Panc1 (cell line): Measurements from ENCODE around the gene BRSK1. TPM values are rescaled to one million over a fixed set of nuclear protein-coding genes. Genes with fewer than 3 reads are reported as not detected.

Experiments
- ATAC-seq: fragments of 200-7000 bp; cut with Tn5 transposase; 2 replicates; pipeline ENCODE4 v1.9.1; 2020; ENCODE audit warnings: mild to moderate bottlenecking, moderate library complexity
- BruUV-seq: library from RNA; stranded (reverse); fragments of 400-500 nt; replicated peaks from 2 replicates; lab custom pipeline; 2021; lab: Mats Ljungman, UMichigan
- CTCF ChIA-PET: fragments of 300-600 bp; sonication (Branson Sonifier 250); formaldehyde crosslinking; loops from one replicate; lab custom pipeline; 2022; ENCODE audit warnings: antibody characterized with exemption; lab: Charles Lee
- POLR2A ChIA-PET: fragments of 300-600 bp; sonication (Branson Sonifier 250); formaldehyde crosslinking; loops from one replicate; lab custom pipeline; 2022; ENCODE audit warnings: antibody characterized with exemption; lab: Charles Lee
- DNase-seq: peaks from one replicate; pipeline ENCODE4 v3.0.0-alpha.2; 2010; ENCODE audit warnings: low read depth, low spot score
- H3K27ac ChIP-seq: 2 replicates; pipeline ENCODE4 v1.5.1; 2011; ENCODE audit warnings: mild to moderate bottlenecking, low read length, inconsistent platforms
- H3K27me3 ChIP-seq: fragments of 200-500 bp; sonication (Bioruptor generic); 2 replicates; pipeline ENCODE4 v1.6.0; 2014; ENCODE audit warnings: low read length, inconsistent platforms; ENCODE audit not compliant: control insufficient read depth, insufficient read depth
- H3K36me3 ChIP-seq: fragments of 200-500 bp; sonication (Bioruptor generic); 2 replicates; pipeline ENCODE4 v1.5.1; 2014; ENCODE audit warnings: inconsistent platforms, mild to moderate bottlenecking, low read length, moderate library complexity; ENCODE audit not compliant: control insufficient read depth, insufficient read depth
- H3K4me1 ChIP-seq: 2 replicates; pipeline ENCODE4 v1.5.1; 2011; ENCODE audit warnings: inconsistent platforms, mild to moderate bottlenecking, low read length, moderate library complexity; ENCODE audit not compliant: control insufficient read depth, insufficient read depth
- H3K4me3 ChIP-seq, 2 experiments: 2 replicates each; pipeline ENCODE4 v1.5.1; 2011 to 2012; ENCODE audit warnings: low read depth in 2 of 2, low read length in 2 of 2, mild to moderate bottlenecking in 2 of 2, inconsistent platforms in 1 of 2, moderate library complexity in 1 of 2
- H3K9me3 ChIP-seq: fragments of 200-500 bp; sonication (Bioruptor generic); 2 replicates; pipeline ENCODE4 v1.5.1; 2014; ENCODE audit warnings: low read depth, mild to moderate bottlenecking, inconsistent platforms, low read length, moderate library complexity; ENCODE audit not compliant: control insufficient read depth, insufficient read depth
- POLR2AphosphoS5 ChIP-seq: IDR thresholded peaks from 2 replicates; pipeline ENCODE4 v1.6.1; 2012; ENCODE audit warnings: mild to moderate bottlenecking, low read depth, low read length, moderate library complexity
- REST ChIP-seq, 2 experiments: IDR thresholded peaks; 2 replicates each; pipeline ENCODE4 v1.6.1; 2011 to 2012; ENCODE audit warnings: low read depth in 2 of 2, control low read depth in 1 of 2, low read length in 1 of 2, mild to moderate bottlenecking in 1 of 2, moderate library complexity in 1 of 2; ENCODE audit not compliant: insufficient read depth in 1 of 2
- SIN3A ChIP-seq: IDR thresholded peaks from 2 replicates; pipeline ENCODE4 v1.6.1; 2012; ENCODE audit warnings: low read depth, mild to moderate bottlenecking, low read length, moderate library complexity, borderline replicate concordance; ENCODE audit not compliant: insufficient read depth
- TCF7L2 ChIP-seq: IDR thresholded peaks from 2 replicates; pipeline ENCODE4 v1.6.1; 2011; ENCODE audit warnings: mild to moderate bottlenecking, low read depth, low read length, inconsistent platforms
- in situ Hi-C: cut with HindIII; loops from 2 replicates; pipeline ENCODE4 v1.10.0; 2016; ENCODE audit warnings: low sequenced_read_pairs, low pct_unique_long_range_greater_than_20kb
- intact Hi-C: fragments of 100-400 bp; cut with micrococcal nuclease; formaldehyde crosslinking; loops from one replicate; pipeline ENCODE4 v1.10.0; 2022; ENCODE audit not compliant: unreplicated experiment
- total RNA-seq: library from RNA; stranded (reverse); gene quantifications from one replicate; pipeline ENCODE4 v1.2.1, GENCODE V29; 2021; ENCODE audit not compliant: unreplicated experiment
- TF ChIP-seq, protein P1 (sequence below): fragments of 450-650 bp; IDR thresholded peaks from 2 replicates; pipeline ENCODE4 v1.5.1; 2017; ENCODE audit warnings: mild to moderate bottlenecking

Gene BRSK1
- total RNA-seq, 1 experiment from 2014 or later: 7.9 TPM

- Histone ChIP-seq H3K9me3 (no peaks in the 10 kb centered on the region), H3K36me3 (no peaks in the 10 kb centered on the region), H3K4me1 (peaks cover 12% of the 10 kb centered on the region), H3K27ac (no peak overlapping the region), H3K4me3 (no peak overlapping the region), H3K27me3 (no peaks in the 10 kb centered on the region)
- ATAC-seq (no peak), DNase-seq (no peak)
- ChIA-PET POLR2A (interaction anchor here (0.6 kb wide), 1 partner anchor 19 kb away, joined by 7 read pairs; no protein-coding TSS in a partner anchor), CTCF (no interaction called here)
- BruUV-seq: no TSS peak
- in situ Hi-C loops: no loop called here
- intact Hi-C loops: no loop called here
- TF ChIP-seq, protein P1, sequence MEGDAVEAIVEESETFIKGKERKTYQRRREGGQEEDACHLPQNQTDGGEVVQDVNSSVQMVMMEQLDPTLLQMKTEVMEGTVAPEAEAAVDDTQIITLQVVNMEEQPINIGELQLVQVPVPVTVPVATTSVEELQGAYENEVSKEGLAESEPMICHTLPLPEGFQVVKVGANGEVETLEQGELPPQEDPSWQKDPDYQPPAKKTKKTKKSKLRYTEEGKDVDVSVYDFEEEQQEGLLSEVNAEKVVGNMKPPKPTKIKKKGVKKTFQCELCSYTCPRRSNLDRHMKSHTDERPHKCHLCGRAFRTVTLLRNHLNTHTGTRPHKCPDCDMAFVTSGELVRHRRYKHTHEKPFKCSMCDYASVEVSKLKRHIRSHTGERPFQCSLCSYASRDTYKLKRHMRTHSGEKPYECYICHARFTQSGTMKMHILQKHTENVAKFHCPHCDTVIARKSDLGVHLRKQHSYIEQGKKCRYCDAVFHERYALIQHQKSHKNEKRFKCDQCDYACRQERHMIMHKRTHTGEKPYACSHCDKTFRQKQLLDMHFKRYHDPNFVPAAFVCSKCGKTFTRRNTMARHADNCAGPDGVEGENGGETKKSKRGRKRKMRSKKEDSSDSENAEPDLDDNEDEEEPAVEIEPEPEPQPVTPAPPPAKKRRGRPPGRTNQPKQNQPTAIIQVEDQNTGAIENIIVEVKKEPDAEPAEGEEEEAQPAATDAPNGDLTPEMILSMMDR: no peak
- no peak for TF ChIP-seq REST (IDR thresholded peaks at IDR 0.05; ENCODE audit: insufficient read depth in 1 of 2, low read depth in 2 of 2, low read length in 1 of 2)
Observed at GRCh38 chr19:55358493-55358892, 74.7 kb downstream of the BRSK1 start.

GRCh38 chr19:55358943-55359908, 75.4 kb downstream of the BRSK1 start:
- ATAC-seq: peak; percentile 20; the same call in 1 of the 2 replicates
- no peaks in the 10 kb centered on the region for H3K9me3 ChIP-seq
- H3K27ac ChIP-seq: no peak overlapping the region
- ChIA-PET CTCF (no interaction called here), POLR2A (no interaction called here)
- intact Hi-C loops (no loop called here), in situ Hi-C loops (no loop called here)
- no peaks in the 10 kb centered on the region for H3K27me3 ChIP-seq
- H3K4me3 ChIP-seq: no peak overlapping the region
- peaks cover 11% of the 10 kb centered on the region for H3K4me1 ChIP-seq
- no peaks in the 10 kb centered on the region for H3K36me3 ChIP-seq
- BruUV-seq: no TSS peak
- no peak for DNase-seq
- TF ChIP-seq TCF7L2 (no peak), POLR2AphosphoS5 (no peak), SIN3A (no peak), REST (IDR thresholded peaks at IDR 0.05; ENCODE audit: insufficient read depth in 1 of 2, low read depth in 2 of 2, low read length in 1 of 2) (no peak)
- TF ChIP-seq, protein P1: no peak
